Cardiac muscle cell (in vitro differentiated cells and primary cell): ENCODE results near the gene TPSB2. TPM values are rescaled to one million over a fixed set of nuclear protein-coding genes. Genes with fewer than 3 reads are reported as not detected.
A peak's percentile ranks its signal among the peaks of the same experiment; 100 is the strongest.
"Not testable (repeated sequence)": the region's sequence is repeated elsewhere in the genome, so short reads cannot be mapped to it uniquely, and the experiment has no call there.

ENCODE experiments used
- DNase-seq, 2 donors: peaks; one replicate each; pipeline versions ENCODE4 v3.0.0 to v3.0.0-alpha.2; 2010 to 2017; ENCODE audit warnings: low read depth in 1 of 2, low spot score in 1 of 2
- H3K27ac ChIP-seq: fragments of 200-600 bp; sonication (generic); 2 replicates; pipeline ENCODE4 v1.5.1; 2016
- H3K27me3 ChIP-seq: fragments of 200-600 bp; sonication (generic); 2 replicates; pipeline ENCODE4 v1.6.0; 2016; ENCODE audit warnings: control low read depth
- H3K36me3 ChIP-seq: fragments of 200-600 bp; sonication (generic); 2 replicates; pipeline ENCODE4 v1.5.1; 2016; ENCODE audit warnings: control low read depth
- H3K4me1 ChIP-seq: fragments of 200-600 bp; sonication (generic); 2 replicates; pipeline ENCODE4 v1.8.1; 2017; ENCODE audit warnings: low read depth, mild to moderate bottlenecking, mixed run types
- H3K4me3 ChIP-seq: fragments of 200-600 bp; sonication (generic); 2 replicates; pipeline ENCODE4 v1.5.1; 2016; ENCODE audit warnings: mild to moderate bottlenecking
- H3K9me3 ChIP-seq: fragments of 200-600 bp; sonication (generic); 2 replicates; pipeline ENCODE4 v1.5.1; 2017; ENCODE audit warnings: low read depth, mild to moderate bottlenecking, control low read depth
- CTCF ChIP-seq: IDR thresholded peaks from 2 replicates; pipeline ENCODE4 v1.5.1; 2012; ENCODE audit warnings: low read depth, mild to moderate bottlenecking, low read length
- polyA plus RNA-seq: library from polyadenylated mRNA; unstranded; fragments of >200 nt; fragmentation: Nextera tagmentation; extraction: Ambion mirVana; gene quantifications from 2 replicates; pipeline ENCODE4 v1.2.1, GENCODE V29; 2016
- total RNA-seq: library from RNA; depleted of rRNA; stranded (reverse); fragments of >200 nt; gene quantifications from 2 replicates; pipeline ENCODE4 v1.2.3, GENCODE V29; 2016

Gene TPSB2
- total and polyA plus RNA-seq, 2 experiments from 2014 or later: not detected

- Histone ChIP-seq H3K4me3 (no peak overlapping the region), H3K27ac (no peak overlapping the region), H3K36me3 (no peaks in the 10 kb centered on the region), H3K27me3 (no peaks in the 10 kb centered on the region), H3K9me3 (no peaks in the 10 kb centered on the region), H3K4me1 (no peaks in the 10 kb centered on the region)
- no peak for TF ChIP-seq CTCF
- no peak for DNase-seq
Measured at GRCh38 chr16:1237990-1238389, 8.0 kb upstream of the TPSB2 start.

GRCh38 chr16:1236659-1237058 lies 6.7 kb upstream of the TPSB2 start:
- not testable (repeated sequence) for H3K4me1 ChIP-seq, H3K4me3 ChIP-seq, H3K36me3 ChIP-seq, DNase-seq, H3K27me3 ChIP-seq, H3K27ac ChIP-seq, H3K9me3 ChIP-seq

- not testable (repeated sequence) for H3K4me1 ChIP-seq, H3K4me3 ChIP-seq, DNase-seq, H3K36me3 ChIP-seq, H3K27ac ChIP-seq, H3K9me3 ChIP-seq, H3K27me3 ChIP-seq
Measured at GRCh38 chr16:1232049-1232748, 2.2 kb upstream of the TPSB2 start.

GRCh38 chr16:1231301-1231700 lies 1.3 kb upstream of the TPSB2 start:
- not testable (repeated sequence) for H3K4me3 ChIP-seq, H3K9me3 ChIP-seq, H3K27ac ChIP-seq, H3K36me3 ChIP-seq, H3K27me3 ChIP-seq, DNase-seq, H3K4me1 ChIP-seq

- H3K4me3 ChIP-seq, H3K4me1 ChIP-seq, DNase-seq, H3K36me3 ChIP-seq, H3K27me3 ChIP-seq, H3K9me3 ChIP-seq, H3K27ac ChIP-seq: not testable (repeated sequence)
Measured at GRCh38 chr16:1230471-1231212, 658 bp upstream of the TPSB2 start.

- not testable (repeated sequence) for H3K27ac ChIP-seq, H3K4me3 ChIP-seq, DNase-seq, H3K36me3 ChIP-seq, H3K4me1 ChIP-seq, H3K27me3 ChIP-seq, H3K9me3 ChIP-seq
Measured at GRCh38 chr16:1229476-1229875, 508 bp downstream of the TPSB2 start.

- not testable (repeated sequence) for H3K27ac ChIP-seq, H3K27me3 ChIP-seq, H3K4me3 ChIP-seq, H3K36me3 ChIP-seq, H3K4me1 ChIP-seq, DNase-seq, H3K9me3 ChIP-seq
Measured at GRCh38 chr16:1228227-1228626, 1.8 kb downstream of the TPSB2 start.

- not testable (repeated sequence) for H3K9me3 ChIP-seq, H3K27me3 ChIP-seq, H3K4me3 ChIP-seq, H3K4me1 ChIP-seq, H3K36me3 ChIP-seq, H3K27ac ChIP-seq
- DNase-seq: peak in 1 of 2 donors; percentile 17
Measured at GRCh38 chr16:1226692-1227091, 3.3 kb downstream of the TPSB2 start.

GRCh38 chr16:1225728-1226311 lies 4.2 kb downstream of the TPSB2 start:
- DNase-seq: not testable (repeated sequence)

More at GRCh38 chr16:1225728-1226311, 4.2 kb downstream of the TPSB2 start:
- not testable (repeated sequence) for H3K4me3 ChIP-seq, H3K36me3 ChIP-seq, H3K27ac ChIP-seq, H3K27me3 ChIP-seq, H3K4me1 ChIP-seq, H3K9me3 ChIP-seq
